ENCODE measurements around the gene ABCF1.

The ABCF1 gene

DNA sequence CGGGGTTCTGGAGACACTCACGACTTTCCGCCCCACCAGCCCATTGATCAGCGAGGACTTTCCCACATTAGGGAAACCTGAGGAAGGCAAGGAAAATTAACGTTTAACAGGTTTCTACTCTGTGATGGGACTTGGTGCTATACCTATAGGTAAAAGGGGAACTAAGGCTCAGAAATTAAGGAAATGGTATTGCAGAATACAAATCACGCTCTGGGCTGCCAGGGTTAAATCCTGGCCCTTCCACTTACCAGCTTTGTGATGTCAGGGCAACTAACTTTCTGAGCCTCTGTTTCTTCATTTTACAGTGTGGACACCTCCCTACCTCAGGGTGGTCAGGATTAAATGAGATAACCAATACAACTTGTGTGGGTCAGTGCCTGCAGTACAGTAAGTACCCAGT lies 23.8 kb upstream of the ABCF1 start:
- TF ChIP-seq CTCF (IDR thresholded peaks at IDR 0.05; ENCODE audit: insufficient read depth, low read length, missing control alignments) = no peak
- no peak overlapping the region for H3K4me3 ChIP-seq (ENCODE audit: low read depth, low read length)
- no peak for DNase-seq (ENCODE audit: low read depth, low spot score)
- ChIA-PET POLR2A (no interaction called here), CTCF (interaction anchor here (8.1 to 23.8 kb wide), 4 partner anchors 6 to 64 kb away, joined by 69 to 788 read pairs (median 328); partner anchors contain the start of genes GNL1 and PRR3)

- CTCF ChIA-PET = interaction anchor here (11.6 to 23.8 kb wide), 3 partner anchors 7 to 65 kb away, joined by 269 to 788 read pairs (median 388); no protein-coding TSS in a partner anchor
- H3K4me3 ChIP-seq (ENCODE audit: low read depth, low read length) = no peak overlapping the region
- no peak for TF ChIP-seq CTCF (IDR thresholded peaks at IDR 0.05; ENCODE audit: insufficient read depth, low read length, missing control alignments)
- no peak for DNase-seq (ENCODE audit: low read depth, low spot score)
- POLR2A ChIA-PET = no interaction called here
Observed at GRCh38 chr6:30548375-30548774, 22.9 kb upstream of the ABCF1 start.

DNA sequence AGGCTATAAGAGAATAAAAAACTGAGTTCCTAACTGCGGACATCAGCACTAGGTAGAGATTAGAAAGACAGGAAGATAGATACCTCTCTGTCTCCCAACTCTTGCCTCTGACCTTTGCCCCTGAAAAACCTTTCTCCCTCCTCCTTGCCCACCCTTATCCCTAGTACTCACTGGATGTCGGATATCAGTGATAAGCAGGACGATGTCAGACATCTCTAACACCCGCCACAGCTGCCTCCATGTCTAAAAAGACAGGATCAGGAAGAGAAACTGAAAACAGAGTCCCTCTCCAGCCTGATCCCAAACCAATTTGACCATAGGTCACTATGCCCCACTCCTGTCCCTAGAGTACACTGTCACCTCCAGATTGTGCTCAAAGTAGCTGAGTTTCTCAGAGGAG lies 16.8 kb upstream of the ABCF1 start:
- POLR2A ChIA-PET = interaction anchor here (0.6 to 1.1 kb wide), 2 partner anchors 8 to 9 kb away, joined by 3 to 4 read pairs; no protein-coding TSS in a partner anchor
- no peak overlapping the region; the same call in 1 of the 2 replicates for H3K4me3 ChIP-seq (ENCODE audit: low read depth, low read length)
- CTCF ChIA-PET = interaction anchor here (0.9 to 23.8 kb wide), 6 partner anchors 9 to 157 kb away, joined by 4 to 788 read pairs (median 9); no protein-coding TSS in a partner anchor
- TF ChIP-seq CTCF (IDR thresholded peaks at IDR 0.05; ENCODE audit: insufficient read depth, low read length, missing control alignments) = no peak
- no peak for DNase-seq (ENCODE audit: low read depth, low spot score)

DNA sequence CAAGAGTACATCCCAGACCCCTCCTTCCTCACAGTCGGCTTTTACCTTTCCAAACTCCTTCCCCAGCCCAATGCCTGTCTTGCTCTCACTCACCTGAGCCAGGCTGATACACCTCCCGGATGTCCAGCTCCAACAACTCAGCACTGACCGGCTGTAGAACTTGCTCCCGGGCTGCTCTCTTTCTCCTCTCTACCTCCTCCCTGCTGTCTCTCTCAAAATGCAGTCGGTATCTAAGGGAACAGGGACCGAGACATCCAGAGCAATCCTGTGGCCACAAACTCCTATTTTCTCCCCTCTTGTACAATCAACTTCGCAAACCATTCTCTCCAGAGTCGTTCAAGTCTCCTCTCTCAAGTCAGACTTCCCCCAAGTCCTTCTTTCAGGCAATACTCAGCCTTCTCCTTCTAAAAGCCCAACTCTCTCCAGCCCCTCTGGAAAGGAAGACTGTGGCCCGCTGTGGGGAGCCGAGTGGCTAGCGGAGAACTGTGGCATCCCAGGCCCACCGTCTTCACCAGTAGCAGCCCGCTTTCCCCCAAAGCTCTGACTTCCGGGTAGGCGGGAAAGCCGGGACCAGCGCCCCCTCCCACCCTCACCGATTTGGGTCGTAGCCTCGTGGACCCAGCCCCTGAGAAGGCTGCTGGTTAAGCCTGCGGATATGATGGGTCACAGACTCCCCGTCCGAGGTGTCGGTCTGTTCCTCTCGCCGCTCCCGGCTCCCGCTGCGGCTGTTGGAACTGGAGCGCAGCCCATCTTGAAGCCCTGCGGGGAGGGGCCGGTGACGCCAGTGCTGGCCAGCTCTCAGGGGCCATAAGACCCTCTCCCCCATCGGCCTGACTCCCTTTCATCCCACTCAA lies 16.1 kb upstream of the ABCF1 start:
- DNase-seq (ENCODE audit: low read depth, low spot score) = no peak
- CTCF ChIA-PET = interaction anchor here (0.9 to 23.8 kb wide), 7 partner anchors 8 to 158 kb away, joined by 4 to 788 read pairs (median 6); no protein-coding TSS in a partner anchor

GRCh38 chr6:30555816-30556065 lies 15.5 kb upstream of the ABCF1 start:
- no peak for DNase-seq (ENCODE audit: low read depth, low spot score)
- TF ChIP-seq CTCF (IDR thresholded peaks at IDR 0.05; ENCODE audit: insufficient read depth, low read length, missing control alignments) = no peak
- POLR2A ChIA-PET = interaction anchor here (0.8 kb wide), 1 partner anchor 66 kb away, joined by 3 read pairs; no protein-coding TSS in a partner anchor
- H3K4me3 ChIP-seq (ENCODE audit: low read depth, low read length) = peak overlapping the region; percentile 100
- CTCF ChIA-PET = interaction anchor here (1.0 to 23.8 kb wide), 4 partner anchors 14 to 102 kb away, joined by 4 to 788 read pairs (median 140); no protein-coding TSS in a partner anchor

More for the DNA sequence above, 16.1 kb upstream of the ABCF1 start:
- POLR2A ChIA-PET = interaction anchor here (0.6 to 1.1 kb wide), 3 partner anchors 9 to 65 kb away, joined by 3 to 4 read pairs (median 3); no protein-coding TSS in a partner anchor
- no peak for TF ChIP-seq CTCF (IDR thresholded peaks at IDR 0.05; ENCODE audit: insufficient read depth, low read length, missing control alignments)
- H3K4me3 ChIP-seq (ENCODE audit: low read depth, low read length) = peak overlapping the region; percentile 100

All from AG04449 (cell line).